ENCODE results near the gene CCNT1. TPM values are rescaled to one million over a fixed set of nuclear protein-coding genes. Genes with fewer than 3 reads are reported as not detected.

The CCNT1 gene
- polyA plus RNA-seq, 1 donor from 2014 or later: 14.9 TPM

- Mint-ChIP-seq H3K27ac (no peak overlapping the region), H3K4me1 (no peaks in the 10 kb centered on the region), H3K27me3 (no peaks in the 10 kb centered on the region), H3K36me3 (peaks cover 6% of the 10 kb centered on the region), H3K4me3 (no peak overlapping the region), H3K9me3 (peaks cover 0 to 4% (median 1%) of the 10 kb centered on the region in 3 donors)
Measured at GRCh38 chr12:48640854-48641253, 75.7 kb downstream of the CCNT1 start.

GRCh38 chr12:48640428-48640827 lies 76.1 kb downstream of the CCNT1 start:
- Mint-ChIP-seq H3K27ac (no peak overlapping the region), H3K36me3 (peaks cover 6% of the 10 kb centered on the region), H3K4me1 (no peaks in the 10 kb centered on the region), H3K4me3 (no peak overlapping the region), H3K9me3 (peaks cover 0 to 4% (median 1%) of the 10 kb centered on the region in 3 donors), H3K27me3 (no peaks in the 10 kb centered on the region)

Other genes with a start within 250 kb of the CCNT1 start
- gene ANP32D, start 244.1 kb downstream of the CCNT1 start, polyA plus RNA-seq: not detected
- gene C12orf54, start 234.2 kb downstream of the CCNT1 start, polyA plus RNA-seq: not detected
- not detected for gene OR8S1, start 191.1 kb downstream of the CCNT1 start, polyA plus RNA-seq
- gene LALBA, start 146.7 kb downstream of the CCNT1 start, polyA plus RNA-seq: not detected
- gene KANSL2, start 34.5 kb downstream of the CCNT1 start, polyA plus RNA-seq: 47.8 TPM
- not detected for gene ADCY6, start 72.4 kb upstream of the CCNT1 start, polyA plus RNA-seq
- 0.39 TPM for gene CACNB3, start 101.8 kb upstream of the CCNT1 start, polyA plus RNA-seq
- 51.8 TPM for gene DDX23, start 135.5 kb upstream of the CCNT1 start, polyA plus RNA-seq
- gene RND1, start 149.2 kb upstream of the CCNT1 start, polyA plus RNA-seq: 2.6 TPM
- 88.9 TPM for gene FKBP11, start 208.8 kb upstream of the CCNT1 start, polyA plus RNA-seq
- 20.2 TPM for gene ARF3, start 240.8 kb upstream of the CCNT1 start, polyA plus RNA-seq